Hindlimb muscle (tissue), 1 donor: ENCODE data around the gene MRTFB. TPM values are rescaled to one million over a fixed set of nuclear protein-coding genes. Genes with fewer than 3 reads are reported as not detected.

Experiments used
- DNase-seq: peaks from one replicate; pipeline ENCODE4 v3.0.0-alpha.2; 2013
- polyA plus RNA-seq: library from polyadenylated mRNA; unstranded; fragments of 120-200 nt; gene quantifications from one replicate; pipeline ENCODE4 v1.2.1, GENCODE V29; 2013; ENCODE audit not compliant: insufficient read length

Gene MRTFB
- polyA plus RNA-seq, 1 donor = 20.2 TPM

DNA sequence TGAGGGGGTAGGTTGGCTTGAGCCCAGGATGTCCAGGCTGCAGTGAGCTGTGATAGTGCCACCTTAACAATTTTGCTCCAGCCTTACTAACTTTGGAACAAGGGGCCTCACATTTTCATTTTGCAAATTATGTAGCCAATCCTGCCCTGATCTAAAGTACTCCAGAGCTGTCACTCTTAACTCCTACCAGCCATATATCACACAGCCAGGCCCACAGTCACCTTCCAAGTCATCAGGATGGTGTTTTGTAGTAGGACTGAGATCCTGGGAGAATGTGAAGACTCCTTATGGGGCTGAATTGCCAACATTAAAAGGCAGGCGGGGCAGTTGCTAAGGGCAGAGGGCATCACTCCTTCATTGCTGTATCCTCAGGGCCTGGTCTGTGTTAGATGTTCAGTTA, 243.0 kb downstream of the MRTFB start:
- no peak for DNase-seq

DNA sequence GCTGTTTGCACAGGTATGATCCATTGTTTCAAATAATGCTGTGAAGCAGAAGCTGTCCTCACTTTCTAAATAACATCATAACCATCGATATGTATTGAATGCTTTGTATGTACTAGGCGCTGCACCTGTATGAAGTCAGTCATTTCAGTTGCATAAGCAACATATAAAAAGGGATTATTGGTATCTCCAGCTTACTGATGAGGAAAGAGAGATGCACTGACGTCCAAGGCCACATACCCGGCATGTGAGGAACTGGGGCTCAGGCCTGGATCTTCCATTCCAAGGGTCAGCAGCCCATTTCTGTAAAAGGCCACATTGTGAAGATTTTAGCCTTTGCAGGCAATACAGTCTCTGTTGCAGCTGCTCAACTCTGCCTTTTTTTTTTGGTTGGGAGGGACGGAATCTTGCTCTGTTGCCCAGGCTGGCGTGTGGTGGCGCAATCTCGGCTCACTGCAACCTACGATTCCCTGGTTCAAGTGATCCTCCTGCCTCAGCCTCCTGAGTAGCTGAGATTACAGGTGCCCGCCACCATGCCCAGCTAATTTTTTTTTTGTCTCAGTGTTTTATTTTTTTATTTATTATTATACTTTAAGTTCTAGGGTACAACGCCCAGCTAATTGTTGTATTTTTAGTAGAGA, 244.7 kb downstream of the MRTFB start:
- DNase-seq = no peak

Other genes starting within 250 kb of the MRTFB start
- 10.4 TPM for gene ERCC4, start 151.2 kb upstream of the MRTFB start, polyA plus RNA-seq